Stimulated activated CD4-positive, alpha-beta T cell treated with anti-CD3 and anti-CD28 coated beads, Interleukin-2, amount 100 ng/mL, for 24 hours (primary cell): Measurements from ENCODE around the gene TBL2.
"Not testable (repeated sequence)": the region's sequence is repeated elsewhere in the genome, so short reads cannot be mapped to it uniquely, and the experiment has no call there.

Source experiments
- DNase-seq, 2 donors: peaks; one replicate each; pipeline ENCODE4 v3.0.0-alpha.2; 2020

The TBL2 gene

DNA sequence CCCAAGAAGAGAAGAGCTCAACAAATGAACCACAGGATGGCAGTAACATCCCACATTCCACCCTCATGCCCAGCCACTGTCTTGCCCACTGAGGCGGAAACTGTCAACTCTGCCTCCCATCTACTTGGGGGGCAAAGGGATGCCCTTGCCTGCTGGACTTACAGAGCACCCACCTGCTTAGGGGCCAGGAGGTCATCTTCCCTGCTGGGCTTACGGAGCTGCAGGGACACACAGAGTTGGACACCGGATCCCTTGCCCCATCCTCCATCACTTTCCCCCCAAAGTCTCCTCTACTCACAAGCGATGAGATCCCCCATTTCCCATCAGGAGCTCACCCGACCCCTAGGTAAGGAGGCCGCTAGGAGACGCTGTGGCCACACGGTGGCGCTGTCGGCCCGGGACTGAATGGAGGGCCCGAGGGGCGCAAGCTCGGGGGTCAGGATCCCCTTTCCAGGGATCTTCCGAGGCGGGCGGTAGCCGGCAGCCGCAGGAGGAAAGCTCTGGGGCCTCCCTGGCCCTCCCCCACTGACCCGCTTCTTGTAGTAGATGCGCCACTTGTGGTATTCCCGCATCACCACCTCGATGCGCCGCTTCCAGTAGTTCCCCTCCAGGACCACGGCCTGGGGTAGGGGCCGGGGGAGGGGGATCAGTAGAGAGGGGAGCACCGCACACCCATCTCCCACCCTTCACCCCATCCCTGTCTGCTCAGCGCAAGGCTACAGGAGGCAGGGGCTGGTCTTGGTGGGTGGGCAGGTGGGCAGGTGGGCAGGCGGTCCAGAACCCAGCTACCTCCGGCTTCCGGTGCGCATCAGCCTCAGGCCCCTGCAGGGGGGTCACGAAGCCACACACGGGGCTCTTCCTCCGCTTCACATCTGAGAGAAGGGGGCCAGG lies 28.7 kb upstream of the TBL2 start:
- DNase-seq: peak; percentile 75 to 77

DNA sequence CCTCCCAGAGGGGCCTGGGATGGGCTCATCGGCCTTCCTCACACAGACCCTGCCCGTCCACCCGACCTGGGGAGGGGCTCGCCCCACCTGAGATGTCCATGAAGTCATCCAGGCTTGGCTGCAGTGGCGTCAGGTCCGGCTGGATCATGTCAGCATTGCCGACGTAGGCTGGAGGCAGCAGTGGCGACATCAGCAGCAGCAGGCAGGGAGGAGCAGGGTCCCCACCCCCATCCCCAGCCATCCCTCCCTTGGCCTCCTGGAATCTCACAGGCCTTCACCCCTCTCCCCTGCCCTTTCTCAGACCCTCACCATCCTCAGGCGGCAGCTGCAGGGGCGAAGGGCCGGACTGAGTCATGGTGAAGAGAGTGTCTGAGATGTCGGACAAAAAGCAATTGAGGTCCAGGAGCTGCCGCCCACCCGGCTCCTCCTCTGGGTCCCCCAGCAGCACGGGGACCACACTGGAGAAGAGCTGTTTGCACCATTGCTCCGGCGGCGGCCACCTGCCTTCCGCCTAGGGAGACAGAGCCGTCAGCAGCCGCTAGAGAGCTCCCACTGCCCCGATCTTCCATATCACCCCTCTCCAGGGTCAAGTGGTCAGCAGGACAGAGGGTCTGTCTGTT lies 27.3 kb upstream of the TBL2 start:
- DNase-seq: no peak

DNA sequence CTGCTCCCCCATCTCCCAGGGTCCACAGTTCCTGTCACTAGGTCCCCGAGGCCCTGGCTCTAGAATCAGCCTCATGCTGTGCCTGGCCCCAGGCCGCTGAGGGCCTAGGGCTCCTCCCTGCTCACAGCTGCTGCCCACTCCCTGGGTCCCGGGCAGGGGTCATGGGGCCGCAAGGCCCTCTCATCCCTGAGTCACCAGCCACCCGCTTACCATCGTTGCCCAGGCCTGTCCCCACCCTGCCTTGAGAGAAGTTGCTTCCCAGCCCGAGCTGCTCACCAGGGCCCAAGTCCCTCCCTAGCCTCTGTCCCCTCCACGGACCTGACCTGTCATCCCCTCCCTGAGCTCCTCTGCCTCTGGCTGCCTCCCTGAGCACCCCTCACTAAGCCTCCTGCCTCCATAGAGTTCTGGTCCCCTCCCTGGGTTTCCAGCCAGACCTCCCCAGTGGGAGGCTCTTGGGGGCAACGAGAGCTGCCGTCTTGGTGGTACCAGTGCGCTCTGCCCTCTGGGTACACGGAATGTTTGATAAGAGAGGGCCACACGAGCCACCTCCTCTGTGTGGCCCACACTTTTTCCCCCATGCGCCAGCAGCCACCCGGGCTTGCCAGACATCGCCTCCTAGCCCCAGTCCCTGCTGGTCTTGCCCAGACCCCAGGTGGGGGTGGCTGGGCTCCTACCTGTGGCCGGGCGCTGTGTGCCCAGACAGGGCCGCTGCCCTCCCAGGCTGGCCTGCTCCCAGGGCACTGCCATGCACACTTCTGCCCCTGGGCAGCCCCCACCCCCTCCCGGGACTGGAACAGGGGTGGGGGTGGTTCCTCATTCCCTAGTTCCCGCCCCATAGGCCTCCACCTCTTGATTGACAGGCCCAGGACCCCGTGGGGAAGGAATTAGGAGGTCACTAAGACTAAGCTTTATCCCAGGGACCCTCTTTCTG lies 24.6 kb upstream of the TBL2 start:
- no peak for DNase-seq

DNA sequence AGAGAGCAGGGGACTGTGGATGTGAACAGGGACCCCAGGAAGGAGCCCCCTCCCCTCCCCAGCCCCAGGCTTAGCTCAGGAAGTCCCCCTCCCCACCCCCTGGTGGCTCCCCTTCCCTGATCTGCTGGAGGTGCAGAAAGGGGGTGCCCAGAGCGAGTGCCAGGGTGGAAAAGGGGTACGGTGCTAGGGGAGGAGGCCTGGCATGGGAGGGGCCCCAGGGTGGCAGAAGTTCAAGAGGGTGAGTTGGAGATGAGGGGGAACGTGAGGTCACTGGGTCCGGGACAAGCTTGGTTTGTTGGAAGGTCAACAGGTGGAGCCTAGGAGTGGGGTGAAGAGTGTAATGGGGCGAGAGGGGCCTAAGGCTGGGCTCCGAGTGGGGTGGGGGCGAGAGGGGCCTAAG lies 21.5 kb upstream of the TBL2 start:
- DNase-seq: no peak

DNA sequence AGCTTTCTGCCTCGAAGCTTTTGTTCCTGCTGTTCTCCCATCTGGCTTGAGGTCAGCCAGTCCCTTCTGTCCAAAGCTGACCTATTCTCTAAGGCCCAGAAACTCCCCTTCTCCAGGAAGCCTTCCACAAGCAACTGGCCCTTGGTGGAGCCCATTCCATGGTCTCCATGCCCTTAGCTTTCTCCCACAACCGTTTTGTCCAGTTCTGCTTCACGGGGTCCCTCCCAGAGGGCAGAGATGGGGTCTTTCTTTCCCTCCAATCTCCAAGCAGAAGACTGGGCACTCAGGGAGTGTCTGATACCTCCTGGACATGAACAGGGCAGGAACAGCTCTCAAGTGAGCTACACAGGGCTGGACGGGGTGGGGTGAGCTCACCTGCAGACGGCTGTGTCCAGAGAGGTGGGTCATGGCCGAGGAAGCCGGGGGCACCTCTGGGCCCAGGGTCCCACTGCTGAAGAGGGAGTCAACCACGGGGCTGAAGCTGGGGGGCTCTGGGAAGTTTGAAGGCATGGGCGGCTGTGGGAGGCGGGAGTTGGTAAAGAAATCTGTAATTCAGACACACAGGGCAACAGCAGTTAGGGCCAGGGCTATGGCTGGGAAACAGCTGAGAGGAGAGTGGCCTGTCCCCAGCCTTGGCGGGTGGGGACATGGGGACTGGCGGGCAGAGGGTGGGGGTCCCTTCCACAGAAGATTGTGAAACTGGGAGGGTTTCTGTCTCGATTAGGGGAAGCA lies 20.9 kb upstream of the TBL2 start:
- DNase-seq: no peak

DNA sequence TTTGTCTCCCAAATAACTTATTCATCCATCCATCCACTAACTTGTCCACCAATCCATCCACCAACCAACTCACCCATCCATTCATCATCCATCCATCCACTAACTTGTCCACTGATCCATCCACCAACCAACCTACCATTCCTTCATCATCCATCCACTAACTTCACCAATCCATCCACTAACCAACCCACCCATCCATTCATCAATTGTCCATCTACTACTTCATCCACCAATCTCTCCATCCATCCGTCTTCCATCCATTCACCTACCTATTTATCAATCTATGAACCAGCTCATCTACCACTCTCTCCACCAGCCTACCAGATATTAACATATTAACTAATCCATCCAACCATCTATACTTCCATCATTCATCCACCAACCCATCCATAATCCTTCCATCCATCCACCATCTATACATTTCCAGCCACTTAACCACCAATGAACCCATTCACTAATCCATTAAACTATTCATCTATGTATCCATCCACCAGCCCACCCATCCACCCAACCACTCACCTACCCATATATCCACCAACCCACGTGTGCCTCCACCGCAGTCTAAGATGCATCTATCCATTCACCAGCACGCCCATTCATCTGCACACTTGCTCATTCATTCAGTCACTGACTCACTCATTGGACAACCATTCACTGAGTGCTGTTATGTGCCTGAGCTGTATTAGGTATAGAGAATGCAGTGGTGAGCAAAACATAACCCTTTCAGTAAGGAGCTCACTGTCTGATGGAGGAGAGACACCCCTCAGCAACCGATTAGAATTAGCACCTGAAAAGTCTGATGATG lies 19.8 kb upstream of the TBL2 start:
- no peak for DNase-seq

DNA sequence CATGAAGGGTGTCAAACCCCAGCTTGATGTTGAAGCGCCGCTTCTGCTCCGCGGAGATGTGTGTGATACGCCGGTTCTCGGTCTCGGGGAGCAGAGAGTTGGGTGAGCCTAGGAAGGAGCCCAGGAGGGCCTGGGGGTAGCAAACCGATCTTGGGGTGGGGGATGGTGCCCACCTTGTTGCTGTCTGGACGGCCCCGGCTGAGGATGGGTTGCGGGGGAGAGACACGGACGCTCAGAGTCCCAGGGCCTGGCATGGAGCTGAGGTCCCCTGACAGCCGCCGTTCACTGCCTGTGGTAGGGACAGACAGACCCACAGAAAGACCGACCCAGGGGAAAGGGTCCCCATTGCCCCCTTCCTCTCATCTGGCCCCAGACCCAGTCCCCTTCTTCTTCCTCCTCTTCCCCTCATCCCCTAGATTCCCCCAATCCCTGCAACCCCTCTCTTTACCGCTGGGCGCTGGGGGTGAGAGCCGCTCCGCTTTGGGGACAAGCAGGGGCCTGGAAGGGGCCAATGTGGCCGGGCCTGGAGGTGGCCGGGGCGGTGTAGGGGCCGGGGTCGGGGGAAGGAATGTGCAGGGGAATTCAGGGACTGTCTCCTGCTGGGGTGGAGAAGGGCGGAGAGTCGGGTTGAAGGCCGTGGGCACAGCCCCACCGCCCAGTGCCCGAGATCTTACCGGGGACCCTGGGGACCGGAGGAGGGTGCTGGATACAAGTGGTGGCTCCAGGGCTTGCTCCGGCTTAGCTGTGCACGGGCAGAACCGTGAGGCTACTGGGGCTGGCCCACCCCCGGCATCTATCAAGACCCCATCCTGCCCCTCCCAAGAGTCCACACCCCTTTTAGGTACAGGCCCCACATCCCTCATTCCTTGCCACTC lies 18.0 kb upstream of the TBL2 start:
- no peak for DNase-seq

DNA sequence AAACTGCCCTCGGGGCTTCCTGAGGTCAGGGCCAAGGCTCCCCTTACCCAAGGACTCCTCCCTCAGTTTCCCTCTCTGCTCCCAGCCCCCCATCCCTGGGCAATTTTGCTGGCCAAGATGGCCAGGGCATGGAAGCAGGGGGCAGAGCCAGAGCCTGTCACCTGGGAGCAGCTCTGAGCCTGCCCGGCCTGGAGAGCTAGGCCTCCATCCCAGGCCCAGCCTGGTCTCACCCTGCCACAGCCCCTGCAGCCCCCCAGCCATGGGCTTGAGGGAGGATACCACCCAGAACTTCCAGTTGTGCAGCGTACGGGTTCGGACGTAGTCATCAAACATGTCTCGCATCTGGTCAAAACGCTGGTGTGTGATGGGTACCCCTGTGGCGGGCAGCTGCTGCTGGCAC lies 17.0 kb upstream of the TBL2 start:
- no peak for DNase-seq

DNA sequence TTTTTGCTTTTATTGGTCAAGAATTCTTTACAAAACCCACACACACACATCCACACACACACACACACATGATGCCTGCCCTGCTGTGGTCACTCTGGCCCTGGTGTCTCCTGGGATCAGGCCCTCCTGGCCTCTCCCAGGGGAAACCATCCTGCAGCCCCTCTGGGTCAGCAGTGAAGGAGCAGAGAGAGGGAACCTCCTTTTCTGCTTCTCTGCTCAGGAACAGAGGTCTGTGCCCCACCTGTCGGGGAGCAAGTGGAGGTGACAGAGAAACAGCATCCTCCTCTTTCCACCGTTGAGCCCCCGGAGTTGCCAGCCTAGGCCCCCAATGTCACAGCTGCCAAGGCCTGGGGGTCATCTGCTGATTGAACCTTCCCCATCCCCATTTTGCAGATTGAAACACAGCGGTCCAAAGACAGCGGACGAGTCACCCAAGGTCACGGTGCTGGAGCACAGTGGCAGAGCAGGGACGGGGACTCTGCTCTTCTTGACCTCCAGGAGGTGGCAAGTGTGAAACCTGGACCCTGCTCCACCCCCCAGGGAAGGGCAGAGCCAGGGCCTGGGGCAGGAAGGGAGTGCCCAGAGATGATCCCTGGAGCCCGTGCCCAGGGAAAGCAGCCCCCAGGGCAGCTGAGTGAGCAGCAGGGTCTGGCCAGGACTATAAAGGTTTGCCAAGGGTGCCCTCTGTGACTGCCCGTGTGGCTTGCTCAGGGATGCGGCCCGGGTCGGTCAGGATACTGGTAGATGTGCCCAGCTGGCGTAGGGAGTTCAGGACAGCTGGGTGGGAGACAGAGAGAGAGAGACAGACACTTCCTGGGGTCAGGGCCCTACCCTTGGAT lies 15.0 kb upstream of the TBL2 start:
- no peak for DNase-seq

DNA sequence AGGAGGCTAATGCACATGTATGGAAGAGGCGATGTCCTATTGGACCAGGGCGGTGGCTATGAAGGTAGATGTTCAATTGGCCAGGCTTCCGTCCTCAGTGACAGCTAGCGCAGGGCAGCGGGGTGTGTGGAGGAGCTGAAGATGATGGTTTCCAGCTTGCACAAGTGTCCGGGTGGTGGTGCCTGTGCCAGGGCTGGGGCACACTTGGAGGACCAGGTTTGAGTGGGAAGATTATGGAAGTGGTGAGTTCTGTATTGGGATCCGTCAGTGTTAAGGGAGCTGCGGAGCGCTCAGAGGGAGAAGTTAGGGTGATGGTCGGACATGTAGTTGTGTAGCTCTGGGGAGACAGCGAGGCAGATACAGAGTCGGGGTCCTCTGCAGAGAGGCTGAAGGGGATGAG lies 8.5 kb upstream of the TBL2 start:
- DNase-seq: no peak

DNA sequence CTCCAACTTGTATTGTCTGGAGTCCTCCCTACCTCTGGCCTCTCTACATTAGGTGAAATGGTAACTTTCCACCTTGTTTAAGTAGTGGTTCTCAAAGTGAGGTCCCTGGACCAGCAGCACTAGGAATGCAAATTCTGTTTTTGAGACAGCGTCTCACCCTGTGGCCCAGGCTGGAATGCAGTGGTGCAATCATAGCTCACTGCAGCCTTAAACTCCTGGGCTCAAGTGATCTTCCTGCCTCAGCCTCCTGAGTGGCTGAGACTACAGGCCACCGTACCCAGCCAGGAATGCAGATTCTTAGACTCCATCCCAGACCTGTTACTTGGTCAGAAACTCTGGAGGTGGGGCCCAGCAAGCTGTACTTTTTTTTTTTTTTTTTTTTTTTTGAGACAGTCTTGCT lies 6.8 kb upstream of the TBL2 start:
- no peak for DNase-seq

DNA sequence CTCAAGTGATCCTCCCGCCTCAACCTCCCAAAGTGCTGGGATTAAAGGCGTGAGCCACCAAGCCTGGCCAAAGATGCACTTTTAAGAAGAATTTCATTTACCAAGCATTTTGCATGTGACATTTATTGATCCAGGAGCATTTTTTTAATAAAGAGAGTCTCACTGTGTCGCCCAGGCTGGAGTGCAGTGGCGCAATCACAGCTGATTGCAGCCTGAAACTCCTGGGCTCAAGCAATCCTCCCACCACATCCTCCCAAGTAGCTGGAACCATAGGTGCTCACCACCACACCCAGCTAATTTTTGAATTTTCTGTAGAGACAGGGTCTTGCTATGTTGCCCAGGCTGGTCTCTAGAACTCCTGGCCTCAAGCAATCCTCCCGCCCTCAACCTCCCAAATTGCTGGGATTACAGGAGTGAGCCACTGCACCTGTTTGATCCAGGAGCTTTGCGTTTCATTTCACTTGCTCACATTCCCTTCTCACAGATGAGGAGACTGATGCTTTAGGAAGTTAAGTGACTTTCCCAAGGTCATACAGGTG lies 4.4 kb upstream of the TBL2 start:
- DNase-seq: no peak

DNA sequence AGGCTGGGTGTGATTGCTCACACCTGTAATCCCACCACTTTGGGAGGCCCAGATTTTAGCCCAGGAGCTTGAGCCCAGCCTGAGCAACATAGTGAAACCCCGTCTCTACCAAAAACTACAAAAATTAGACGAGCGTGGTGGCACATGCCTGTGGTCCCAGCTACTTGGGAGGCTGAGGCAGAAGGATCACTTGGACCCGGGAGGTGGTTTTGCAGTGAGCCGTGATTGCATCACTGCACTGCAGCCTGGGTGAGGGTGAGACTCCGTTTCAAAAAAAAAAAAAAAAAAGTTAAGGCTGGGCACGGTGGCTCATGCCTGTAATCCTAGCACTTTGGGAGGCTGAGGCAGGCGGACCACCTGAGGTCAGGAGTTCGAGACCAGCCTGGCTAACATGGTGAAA lies 2.6 kb upstream of the TBL2 start:
- not testable (repeated sequence) for DNase-seq

DNA sequence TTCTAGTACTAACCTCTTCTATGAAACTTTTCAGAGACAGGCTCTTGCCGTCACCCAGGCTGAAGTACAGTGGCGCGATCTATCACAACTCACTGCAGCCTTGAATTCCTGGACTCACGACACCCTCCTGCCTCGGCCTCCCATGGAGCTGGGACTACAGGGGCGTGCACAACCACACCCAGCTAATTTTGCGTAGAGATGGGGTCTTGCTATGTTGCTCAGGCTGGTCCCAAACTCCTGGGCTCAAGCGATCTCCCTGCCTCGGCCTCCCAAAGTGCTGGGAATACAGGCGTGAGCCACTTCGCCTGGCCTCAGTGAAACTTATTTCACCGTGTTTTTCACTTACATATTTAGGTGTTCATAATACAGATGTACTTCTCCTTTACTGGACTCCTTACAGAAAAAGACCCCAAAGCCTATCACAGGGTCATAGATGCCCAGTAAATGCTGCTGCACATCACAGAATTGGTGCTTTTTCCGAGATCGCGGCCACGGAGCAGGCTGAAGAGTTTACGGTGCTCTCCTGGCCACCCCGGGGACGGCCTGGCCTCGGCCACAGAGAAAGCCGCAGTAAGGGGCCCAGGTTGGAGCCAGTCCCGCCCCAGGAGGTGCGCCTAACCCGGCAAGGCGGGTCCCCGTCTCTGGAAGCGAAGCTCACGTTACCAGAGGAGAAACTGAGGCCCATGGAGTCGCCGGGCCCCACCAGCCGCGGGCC lies 595 bp downstream of the TBL2 start:
- no peak for DNase-seq

DNA sequence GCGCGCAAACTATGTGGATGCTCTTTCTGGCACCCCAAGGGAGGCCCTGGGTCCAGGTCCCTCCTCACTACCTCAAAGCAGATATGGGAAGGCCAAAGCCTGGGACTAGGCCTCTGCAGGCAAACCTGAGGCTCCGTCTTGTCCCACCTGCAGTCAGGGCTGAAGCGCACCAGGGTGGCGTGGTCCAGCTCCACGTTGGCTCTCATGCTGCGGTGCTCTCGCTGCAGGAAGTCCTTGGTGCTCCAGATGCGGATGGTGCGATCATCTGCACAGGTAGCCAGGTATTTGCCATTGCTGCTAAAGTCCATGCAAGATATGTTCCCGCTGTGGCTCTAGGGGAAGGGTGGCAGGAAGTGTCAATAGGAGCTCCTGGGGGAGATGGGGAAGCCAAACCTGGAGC lies 4.6 kb downstream of the TBL2 start:
- DNase-seq: no peak

DNA sequence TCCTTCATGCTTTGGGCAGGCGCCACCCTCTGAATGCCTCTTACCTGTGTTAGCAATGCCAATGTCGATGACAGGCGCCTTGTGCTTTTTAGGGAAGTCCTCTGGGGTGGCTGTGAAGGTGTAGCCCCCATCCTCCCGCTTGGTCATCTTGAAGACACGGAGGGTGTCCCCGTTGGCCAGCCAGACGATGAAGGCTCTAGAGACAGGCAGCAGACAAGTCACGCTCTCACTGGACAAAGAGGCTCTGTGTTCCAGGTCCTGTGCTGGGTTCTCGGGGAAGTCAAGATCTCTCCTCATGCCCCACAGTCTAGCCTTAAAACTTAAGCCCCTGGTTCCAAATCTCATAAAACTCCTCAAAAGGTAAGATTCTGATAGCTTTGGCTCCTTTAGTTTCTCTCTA lies 5.1 kb downstream of the TBL2 start:
- DNase-seq: no peak

DNA sequence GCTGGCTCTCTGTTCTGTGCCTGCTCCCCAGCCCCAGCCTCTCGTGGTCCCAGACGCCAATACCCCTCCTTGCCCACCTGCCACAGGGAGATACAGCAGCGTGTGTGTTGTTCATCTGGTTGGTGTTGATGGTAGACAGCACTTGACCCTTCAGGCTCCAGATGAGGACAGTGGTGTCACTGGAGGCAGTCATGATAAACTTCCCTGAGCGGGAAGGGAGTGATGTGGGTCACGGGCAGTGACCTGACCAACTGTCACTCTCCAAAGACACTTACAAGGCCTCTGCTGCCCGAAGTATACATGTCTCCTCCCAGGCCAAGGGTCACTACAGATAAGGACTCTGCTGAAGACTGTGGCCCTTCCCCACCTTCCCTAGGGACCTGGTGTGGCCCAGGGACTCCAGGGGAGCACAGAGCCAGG lies 5.6 kb downstream of the TBL2 start:
- DNase-seq: no peak

DNA sequence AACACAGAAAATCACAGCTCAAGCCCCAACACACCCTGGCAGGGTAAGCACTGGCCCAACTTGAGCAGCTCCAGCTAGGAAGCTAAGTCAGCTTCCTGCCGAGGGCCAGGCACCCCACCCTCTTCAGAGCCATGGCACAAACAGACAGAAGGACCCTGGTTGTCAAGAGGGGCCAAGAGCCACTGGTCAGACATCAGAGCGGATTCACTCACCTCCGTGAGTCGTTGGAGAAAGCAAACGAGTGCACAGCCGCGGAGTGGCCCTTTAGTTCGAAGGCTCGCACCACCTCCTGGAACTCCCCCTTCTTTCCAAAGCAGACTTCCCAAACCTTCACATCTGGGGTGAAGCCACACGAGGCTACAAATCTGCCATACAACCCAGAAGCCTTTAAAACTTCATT lies 7.4 kb downstream of the TBL2 start:
- no peak for DNase-seq

DNA sequence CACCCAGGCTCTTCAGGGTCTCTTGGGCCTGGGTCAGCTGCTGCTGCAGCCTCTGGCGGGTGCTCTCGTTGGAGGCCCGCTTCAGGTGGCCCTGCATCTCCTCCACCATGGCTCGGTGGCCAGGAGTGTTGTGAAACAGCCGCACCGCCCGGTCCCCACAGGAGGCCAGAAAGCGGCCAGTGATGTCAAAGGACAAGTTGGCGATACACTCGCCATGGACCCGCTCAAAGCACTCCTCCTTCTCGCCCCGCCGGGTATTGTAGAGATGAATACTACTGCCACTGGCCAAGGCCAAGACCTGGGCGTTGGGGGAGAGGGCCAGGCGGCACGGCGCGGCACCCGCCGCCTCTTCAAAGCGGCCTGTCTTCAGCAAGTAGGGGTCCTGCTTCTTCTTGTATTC lies 7.9 kb downstream of the TBL2 start:
- no peak for DNase-seq
